Measurements from ENCODE around the gene DNAI7.

- TF ChIP-seq CTCF (IDR thresholded peaks at IDR 0.05) (no peak), POLR2A (IDR thresholded peaks at IDR 0.05) (no peak)
Measured at GRCh38 chr12:25152055-25152454, 42.9 kb downstream of the DNAI7 start.

All from testis (tissue), 2 donors.